Uterus (tissue), 4 donors: Measurements from ENCODE around the gene ARID1B. TPM values are rescaled to one million over a fixed set of nuclear protein-coding genes. Genes with fewer than 3 reads are reported as not detected.

Experiments used
- DNase-seq, 2 donors: peaks; one replicate each; pipeline ENCODE4 v3.0.0-alpha.2; 2019 to 2020
- H3K27ac ChIP-seq, 2 donors: fragments of 200-600 bp; sonication (generic); 1 replicate in 1 of 2; 2 replicates in 1 of 2; pipeline ENCODE4 v1.5.1; 2016 to 2018
- H3K27me3 ChIP-seq, 2 donors: fragments of 200-600 bp; sonication (generic); one replicate each; pipeline ENCODE4 v1.5.1; 2018 to 2019; ENCODE audit warnings: control low read depth in 1 of 2
- H3K36me3 ChIP-seq, 2 donors: fragments of 200-600 bp; sonication (generic); one replicate each; pipeline ENCODE4 v1.5.1; 2019; ENCODE audit warnings: control low read depth in 1 of 2
- H3K4me1 ChIP-seq, 2 donors: fragments of 200-600 bp; sonication (generic); one replicate each; pipeline ENCODE4 v1.5.1; 2018 to 2019; ENCODE audit warnings: control low read depth in 1 of 2
- H3K4me3 ChIP-seq, 2 donors: fragments of 200-600 bp; sonication (generic); 1 replicate in 1 of 2; 2 replicates in 1 of 2; pipeline ENCODE4 v1.5.1; 2018 to 2019; ENCODE audit warnings: mild to moderate bottlenecking in 1 of 2
- H3K9me3 ChIP-seq, 2 donors: fragments of 200-600 bp; sonication (generic); one replicate each; pipeline ENCODE4 v1.5.1; 2019; ENCODE audit warnings: control low read depth in 1 of 2
- CTCF ChIP-seq, 4 experiments: fragments of 200-600 bp in 2 of 4; fragments of 450-650 bp in 2 of 4; sonication (generic) in 2 of 4; IDR thresholded peaks; one replicate each; pipeline ENCODE4 v1.5.1; 2016 to 2019; ENCODE audit warnings: antibody characterized with exemption in 4 of 4, mild to moderate bottlenecking in 2 of 4, moderate library complexity in 1 of 4
- POLR2A ChIP-seq, 2 donors: fragments of 450-650 bp; IDR thresholded peaks; one replicate each; pipeline ENCODE4 v1.6.1; 2016; ENCODE audit warnings: antibody characterized with exemption in 2 of 2, mild to moderate bottlenecking in 1 of 2, moderate library complexity in 1 of 2
- intact Hi-C: fragments of 100-400 bp; cut with DNase I; formaldehyde crosslinking; loops from one replicate; pipeline ENCODE4 v1.15.1; 2023; ENCODE audit warnings: low total_unique reads
- total RNA-seq, 4 donors: library from RNA; depleted of rRNA in 3 of 4; stranded (reverse); fragments of >200 nt in 3 of 4; gene quantifications; one replicate each; pipeline versions ENCODE4 v1.1.0 to v1.2.4, GENCODE V29; 2014 to 2023
- donor health status: DM: yes; HTN: yes; CAD: no.

Gene ARID1B
- total RNA-seq, 4 donors from 2014 or later, result 63.8 to 198 (median 125) TPM

GRCh38 chr6:157075549-157076450, 298.6 kb downstream of the ARID1B start:
- no peaks in the 10 kb centered on the region for H3K9me3 ChIP-seq
- H3K36me3 ChIP-seq, result no peaks in the 10 kb centered on the region
- no peak overlapping the region for H3K4me3 ChIP-seq
- no peak overlapping the region for H3K27ac ChIP-seq
- no peaks in the 10 kb centered on the region for H3K4me1 ChIP-seq
- no peaks in the 10 kb centered on the region for H3K27me3 ChIP-seq
- TF ChIP-seq CTCF (IDR thresholded peaks at IDR 0.05) (no peak), POLR2A (IDR thresholded peaks at IDR 0.05) (no peak)
- DNase-seq, result no peak
- intact Hi-C loops, result no loop called here

- intact Hi-C loops, result no loop called here
- H3K9me3 ChIP-seq, result no peaks in the 10 kb centered on the region
- no peak for DNase-seq
- TF ChIP-seq POLR2A (IDR thresholded peaks at IDR 0.05), result no peak
- no peak for TF ChIP-seq CTCF (IDR thresholded peaks at IDR 0.05)
- H3K27me3 ChIP-seq, result no peaks in the 10 kb centered on the region
- no peaks in the 10 kb centered on the region for H3K36me3 ChIP-seq
- H3K4me1 ChIP-seq, result no peaks in the 10 kb centered on the region
- no peak overlapping the region for H3K27ac ChIP-seq
- H3K4me3 ChIP-seq, result no peak overlapping the region
Measured at GRCh38 chr6:157076451-157076822, 299.3 kb downstream of the ARID1B start.

- no peaks in the 10 kb centered on the region for H3K36me3 ChIP-seq
- H3K27ac ChIP-seq, result no peak overlapping the region
- TF ChIP-seq POLR2A (IDR thresholded peaks at IDR 0.05) (no peak), CTCF (IDR thresholded peaks at IDR 0.05) (no peak)
- no peaks in the 10 kb centered on the region for H3K4me1 ChIP-seq
- intact Hi-C loops, result no loop called here
- no peaks in the 10 kb centered on the region for H3K27me3 ChIP-seq
- no peak overlapping the region for H3K4me3 ChIP-seq
- DNase-seq, result no peak
- H3K9me3 ChIP-seq, result no peaks in the 10 kb centered on the region
Measured at GRCh38 chr6:157077251-157077650, 300.1 kb downstream of the ARID1B start.

- H3K4me3 ChIP-seq, result no peak overlapping the region
- TF ChIP-seq CTCF (IDR thresholded peaks at IDR 0.05), result no peak
- TF ChIP-seq POLR2A (IDR thresholded peaks at IDR 0.05), result no peak
- no peaks in the 10 kb centered on the region for H3K9me3 ChIP-seq
- H3K4me1 ChIP-seq, result no peaks in the 10 kb centered on the region
- intact Hi-C loops, result no loop called here
- H3K27me3 ChIP-seq, result no peaks in the 10 kb centered on the region
- no peak overlapping the region for H3K27ac ChIP-seq
- no peaks in the 10 kb centered on the region for H3K36me3 ChIP-seq
- no peak for DNase-seq
Measured at GRCh38 chr6:157078326-157078725, 301.1 kb downstream of the ARID1B start.

GRCh38 chr6:157079277-157079676, 302.1 kb downstream of the ARID1B start:
- TF ChIP-seq POLR2A (IDR thresholded peaks at IDR 0.05) (no peak), CTCF (IDR thresholded peaks at IDR 0.05) (no peak)
- no peaks in the 10 kb centered on the region for H3K27me3 ChIP-seq
- H3K36me3 ChIP-seq, result no peaks in the 10 kb centered on the region
- H3K4me1 ChIP-seq, result no peaks in the 10 kb centered on the region
- no peak for DNase-seq
- H3K4me3 ChIP-seq, result no peak overlapping the region
- no peaks in the 10 kb centered on the region for H3K9me3 ChIP-seq
- no peak overlapping the region for H3K27ac ChIP-seq
- intact Hi-C loops, result no loop called here
